ENCODE measurements around the gene PSTPIP1.

PSTPIP1 gene

DNA sequence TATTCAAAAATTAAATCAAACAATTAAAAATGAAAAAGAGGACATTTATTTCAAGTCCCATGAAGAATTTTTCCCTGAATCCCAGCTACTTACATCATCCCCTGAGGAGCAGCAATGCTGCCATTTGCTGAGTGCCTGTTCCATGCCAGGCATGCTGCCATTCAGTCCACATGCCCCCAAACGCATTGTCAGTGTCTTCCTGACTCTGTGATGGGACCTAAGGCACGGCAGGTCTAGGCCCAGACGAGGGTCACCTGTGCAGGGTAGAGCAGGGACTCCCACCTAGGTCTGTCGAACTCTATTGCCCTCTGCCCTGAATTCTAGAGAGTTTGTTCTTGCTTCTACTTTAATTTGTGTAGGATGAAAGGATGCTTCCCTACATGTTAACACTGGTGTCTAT, 7.0 kb downstream of the PSTPIP1 start:
- DNase-seq: no peak

DNA sequence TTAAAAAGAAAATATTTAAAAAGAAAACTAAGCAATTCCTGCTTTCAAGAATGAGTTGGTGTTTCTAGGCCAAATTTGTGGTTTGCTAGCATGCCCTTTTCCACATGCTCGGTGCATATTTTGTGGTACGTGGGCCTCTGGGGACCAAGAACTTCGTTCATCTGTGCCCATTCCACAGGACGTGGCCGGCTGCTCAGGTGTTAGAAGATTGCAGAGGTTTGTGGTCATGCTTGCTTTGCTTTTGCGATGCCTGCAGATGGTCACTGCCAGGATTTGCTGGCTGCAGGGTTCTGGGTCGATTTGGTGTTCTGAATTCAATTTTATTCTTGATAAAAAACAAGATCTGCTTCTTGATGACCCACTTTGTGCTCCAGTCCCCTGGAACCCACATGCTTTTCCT, 7.5 kb downstream of the PSTPIP1 start:
- DNase-seq: no peak

DNA sequence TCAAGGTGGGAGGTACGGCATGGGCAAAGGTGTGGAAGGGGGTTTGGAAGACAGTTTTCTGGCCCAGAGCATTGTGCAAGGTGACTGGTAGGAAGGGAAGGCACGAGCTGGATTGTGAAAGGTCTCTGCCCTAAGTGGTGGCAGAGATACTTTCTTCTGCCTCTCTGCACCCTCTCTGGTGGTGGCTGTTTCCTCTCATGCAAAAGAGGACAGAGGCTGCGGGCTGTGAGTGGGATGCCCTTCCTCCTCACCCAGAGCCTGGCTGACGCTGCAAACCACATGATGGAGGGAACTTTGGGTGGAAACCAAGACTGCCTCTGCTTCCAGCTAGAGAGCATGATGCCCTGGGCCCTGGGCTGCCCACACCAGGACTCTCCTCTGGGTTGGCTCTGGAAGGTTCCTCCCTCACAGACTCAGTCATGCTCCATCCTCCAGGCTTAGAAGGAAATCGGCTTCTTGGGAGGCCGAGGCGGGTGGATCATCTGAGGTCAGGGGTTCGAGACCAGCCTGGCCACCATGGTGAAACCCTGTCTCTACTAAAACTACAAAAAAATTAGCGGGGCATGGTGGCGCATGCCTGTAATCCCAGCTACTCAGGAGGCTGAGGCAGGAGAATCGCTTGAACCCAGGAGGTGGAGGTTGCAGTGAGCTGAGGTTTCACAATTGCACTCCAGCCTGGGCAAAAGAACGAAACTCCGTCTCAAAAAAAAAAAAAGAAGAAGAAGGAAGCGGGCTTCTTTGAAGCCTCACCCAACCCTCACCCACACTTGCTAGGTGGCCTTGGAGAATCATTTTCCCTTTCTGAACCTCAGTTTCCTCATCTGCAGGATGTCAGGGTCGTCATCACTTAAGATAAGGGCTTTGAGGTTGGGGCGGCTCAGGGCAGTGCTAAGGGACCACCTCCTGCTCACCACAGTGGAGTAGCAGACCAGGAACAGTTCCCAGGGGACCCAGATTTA, 8.3 kb downstream of the PSTPIP1 start:
- no peak for DNase-seq

DNA sequence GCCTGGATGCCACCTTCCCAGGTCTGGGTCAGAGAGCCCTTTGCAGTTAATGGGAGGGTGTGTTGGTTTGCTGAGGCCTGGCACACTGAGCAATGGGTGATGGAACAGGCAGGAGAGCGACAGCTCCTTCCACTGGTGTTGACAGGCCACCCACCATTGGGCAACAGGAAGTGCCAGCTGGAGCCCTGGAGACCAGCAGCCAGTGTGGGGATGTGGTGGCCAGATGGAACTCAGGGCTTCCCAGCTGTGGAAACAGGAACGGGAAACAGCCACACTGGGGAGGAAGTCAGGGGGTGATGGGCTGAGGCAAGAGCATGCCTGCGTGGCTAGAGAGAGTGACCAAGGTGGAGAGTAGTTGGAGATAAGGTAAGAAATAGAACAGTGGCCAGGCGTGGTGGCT, 9.3 kb downstream of the PSTPIP1 start:
- DNase-seq: no peak

DNA sequence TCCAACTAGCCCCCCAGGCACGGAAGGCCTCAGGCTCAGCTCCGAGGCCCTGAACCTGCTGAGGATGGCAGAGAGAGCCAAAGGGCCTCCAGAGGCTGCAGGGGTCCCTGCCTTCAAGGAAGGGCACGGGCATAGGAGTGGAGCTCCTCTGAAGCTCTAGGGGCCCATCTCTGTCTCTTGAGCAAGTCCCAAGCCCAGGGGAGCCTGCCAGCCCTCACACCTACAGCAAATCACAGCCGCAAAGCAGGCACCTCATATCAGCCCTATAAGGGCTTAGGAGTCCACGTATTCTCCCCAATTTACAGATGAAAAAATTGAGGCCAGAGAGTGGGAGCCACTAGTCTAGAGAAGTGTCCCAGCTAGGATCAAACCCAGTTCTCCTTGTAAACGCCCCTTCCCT, 14.2 kb downstream of the PSTPIP1 start:
- no peak for DNase-seq

DNA sequence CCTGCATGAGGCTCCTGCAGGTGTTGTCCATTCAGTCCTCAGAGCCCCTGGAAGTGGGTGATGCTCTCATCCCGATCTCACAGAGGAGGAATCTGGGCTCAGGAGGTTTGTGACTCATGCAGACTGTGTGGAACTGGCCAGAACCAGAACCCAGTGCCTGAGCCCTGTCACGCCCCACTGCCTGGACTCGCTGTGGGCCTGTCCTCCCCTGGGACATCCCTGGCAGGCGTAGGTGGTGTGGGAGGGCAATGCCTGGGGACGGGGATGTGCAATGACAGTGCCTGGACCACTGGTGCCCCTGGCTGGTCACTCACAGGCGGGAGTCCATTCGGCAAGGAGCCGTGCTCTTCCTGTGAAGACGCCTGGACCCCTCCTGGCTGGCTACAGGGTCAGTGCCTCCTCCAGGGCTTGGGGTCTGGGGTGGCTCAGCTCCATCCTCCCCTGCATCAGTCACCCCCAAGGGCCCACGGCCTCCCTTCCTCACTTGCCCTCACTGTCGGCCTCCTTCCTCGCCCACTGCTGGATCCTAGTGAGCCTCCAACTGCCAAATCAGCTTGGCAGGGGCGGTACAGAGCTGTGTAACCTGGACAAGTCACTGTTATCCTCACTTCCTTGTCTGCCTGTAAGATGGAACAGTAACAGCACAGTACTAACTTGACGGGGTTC, 14.9 kb downstream of the PSTPIP1 start:
- no peak for DNase-seq

DNA sequence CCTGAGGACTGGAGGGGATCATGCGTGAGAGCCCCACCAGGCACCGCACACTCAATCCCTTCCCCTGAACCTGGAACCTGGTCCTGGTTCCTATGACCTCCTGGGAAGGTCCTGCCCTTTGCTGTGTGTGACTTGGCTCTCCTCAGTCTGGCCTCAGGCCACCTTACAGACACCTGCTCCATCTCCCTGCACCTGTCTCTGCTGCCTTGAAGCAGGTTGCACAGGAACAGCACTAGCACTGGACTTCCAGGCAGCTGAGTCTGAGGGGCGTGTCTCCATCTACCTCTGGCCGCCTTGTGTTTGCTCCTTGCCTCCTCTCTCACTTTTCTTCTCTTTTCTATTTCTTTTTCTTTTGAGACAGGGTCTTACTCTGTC, 15.4 kb downstream of the PSTPIP1 start:
- no peak for DNase-seq

DNA sequence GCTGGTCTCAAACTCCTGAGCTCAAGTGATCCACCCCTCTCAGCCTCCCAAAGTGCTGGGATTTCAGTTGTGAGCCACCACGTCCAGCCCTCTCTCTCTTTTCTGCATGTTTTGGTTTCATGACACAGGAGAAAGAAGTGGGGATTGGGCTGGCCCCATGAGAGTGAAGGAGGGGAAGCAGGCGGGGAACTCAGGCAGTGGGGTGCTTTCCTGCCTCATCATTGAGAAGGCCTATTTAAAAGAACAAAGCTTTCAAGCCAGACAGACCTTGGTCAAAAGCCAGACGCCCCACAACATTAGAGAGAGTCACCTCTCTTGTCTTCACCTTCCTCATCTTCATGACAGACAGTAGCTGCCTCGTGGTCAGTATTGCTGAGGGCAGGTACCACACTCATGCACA, 15.9 kb downstream of the PSTPIP1 start:
- DNase-seq: no peak

DNA sequence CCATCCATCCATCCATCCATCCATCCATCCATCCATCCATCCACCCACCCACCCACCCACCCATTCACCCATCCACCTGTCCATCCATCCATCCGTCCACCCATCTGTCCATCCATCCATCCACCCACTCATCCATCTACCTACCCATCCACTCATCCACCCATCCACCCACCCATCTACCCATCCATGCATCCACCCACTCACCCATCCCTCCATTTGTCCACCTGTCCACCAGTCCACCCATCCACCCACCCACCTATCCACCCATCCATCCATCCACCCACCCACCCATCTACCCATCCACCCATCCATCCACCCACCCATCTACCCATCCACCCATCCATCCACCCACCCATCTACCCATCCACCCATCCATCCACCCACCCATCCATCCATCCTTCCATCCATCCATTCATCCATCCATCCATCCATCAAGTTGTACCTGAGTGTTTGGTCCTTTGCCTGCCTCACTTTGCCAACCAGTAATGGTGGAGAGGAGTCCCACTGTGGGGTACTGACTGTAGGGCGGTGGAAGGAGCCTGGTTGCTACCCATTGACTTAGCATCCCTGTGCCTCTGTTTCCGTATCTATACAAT, 17.3 kb downstream of the PSTPIP1 start:
- no peak for DNase-seq

DNA sequence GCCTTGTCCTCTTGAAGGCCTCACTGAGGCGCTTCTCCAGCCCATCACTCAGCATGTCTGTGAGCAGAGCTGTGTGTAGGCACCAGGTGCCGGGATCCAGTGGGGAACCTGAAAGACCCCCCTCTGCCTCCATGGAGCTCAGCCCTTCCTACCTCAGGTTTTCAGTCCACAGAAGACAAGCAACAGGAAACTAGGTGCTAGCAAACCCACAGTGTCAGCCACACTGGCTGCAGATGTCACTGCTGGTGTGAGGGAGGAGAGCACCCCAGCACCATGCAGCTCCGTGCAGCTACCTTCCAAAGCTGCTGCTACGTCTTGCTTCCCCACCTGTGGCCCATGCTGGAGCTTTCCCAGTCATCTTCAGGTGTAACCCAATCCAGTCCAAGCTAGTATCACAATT, 17.9 kb downstream of the PSTPIP1 start:
- no peak for DNase-seq

DNA sequence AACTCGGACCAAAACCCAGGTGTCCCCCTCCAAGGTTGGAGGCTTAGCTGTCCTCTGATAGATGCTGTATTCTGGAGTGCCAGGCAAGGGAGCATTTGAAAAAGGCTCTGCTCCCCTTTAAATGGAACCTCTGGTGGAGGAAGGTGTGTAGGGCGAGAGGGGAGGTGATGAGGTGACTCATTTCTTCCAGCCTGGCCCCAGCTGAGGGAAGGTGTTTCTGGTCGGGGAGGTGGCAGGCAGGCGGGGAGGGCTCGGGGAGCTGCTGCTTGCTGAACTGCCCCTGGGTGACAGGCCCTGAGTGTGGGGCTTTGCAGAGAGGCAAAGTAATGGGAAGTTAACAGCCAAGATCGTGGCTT, 18.8 kb downstream of the PSTPIP1 start:
- no peak for DNase-seq

DNA sequence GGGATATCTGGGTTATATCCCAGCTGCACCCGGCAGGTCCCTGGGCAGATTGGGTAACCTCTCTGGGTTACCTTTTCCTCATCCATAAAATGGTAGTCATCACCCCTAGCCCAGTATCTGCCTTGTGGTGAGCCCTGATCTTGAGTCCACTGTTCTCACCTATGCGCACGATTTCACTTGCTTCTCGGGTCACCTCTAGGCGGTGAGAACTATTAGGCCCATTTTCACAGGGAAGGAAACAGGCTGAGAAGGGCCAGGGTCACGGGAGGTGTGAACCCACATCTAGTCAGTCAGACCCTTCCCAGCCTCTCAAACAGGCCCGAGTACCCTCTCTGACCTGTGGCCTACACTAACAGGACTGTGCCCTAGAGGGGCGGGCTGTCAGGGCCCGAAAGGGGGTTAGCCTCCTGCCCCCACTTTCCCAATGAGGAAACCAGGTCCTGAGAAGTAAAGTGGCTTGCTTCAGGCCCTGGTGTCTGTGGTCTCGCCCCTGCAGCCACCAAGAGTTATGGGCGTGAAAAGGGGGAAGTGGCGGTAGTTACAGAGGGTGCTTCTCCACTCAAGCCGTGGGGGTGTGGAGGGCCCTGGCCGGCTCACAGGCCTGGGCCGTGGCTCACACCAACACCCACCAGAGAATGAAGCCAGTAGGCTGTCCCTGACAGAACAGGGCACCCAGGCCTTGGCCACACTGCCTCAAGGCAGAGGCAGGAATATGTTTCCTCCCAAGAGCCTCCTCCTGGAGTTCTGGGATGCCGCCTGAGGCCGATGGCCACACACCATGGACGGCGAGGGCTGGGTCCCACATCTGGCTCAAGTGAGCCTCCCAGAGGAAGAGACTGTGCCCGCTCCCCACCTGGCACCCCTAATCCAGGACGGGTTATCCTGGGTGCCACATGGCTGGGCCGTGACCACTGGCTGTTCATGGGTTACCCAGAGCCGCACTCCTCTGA, 19.5 kb downstream of the PSTPIP1 start:
- DNase-seq: no peak

DNA sequence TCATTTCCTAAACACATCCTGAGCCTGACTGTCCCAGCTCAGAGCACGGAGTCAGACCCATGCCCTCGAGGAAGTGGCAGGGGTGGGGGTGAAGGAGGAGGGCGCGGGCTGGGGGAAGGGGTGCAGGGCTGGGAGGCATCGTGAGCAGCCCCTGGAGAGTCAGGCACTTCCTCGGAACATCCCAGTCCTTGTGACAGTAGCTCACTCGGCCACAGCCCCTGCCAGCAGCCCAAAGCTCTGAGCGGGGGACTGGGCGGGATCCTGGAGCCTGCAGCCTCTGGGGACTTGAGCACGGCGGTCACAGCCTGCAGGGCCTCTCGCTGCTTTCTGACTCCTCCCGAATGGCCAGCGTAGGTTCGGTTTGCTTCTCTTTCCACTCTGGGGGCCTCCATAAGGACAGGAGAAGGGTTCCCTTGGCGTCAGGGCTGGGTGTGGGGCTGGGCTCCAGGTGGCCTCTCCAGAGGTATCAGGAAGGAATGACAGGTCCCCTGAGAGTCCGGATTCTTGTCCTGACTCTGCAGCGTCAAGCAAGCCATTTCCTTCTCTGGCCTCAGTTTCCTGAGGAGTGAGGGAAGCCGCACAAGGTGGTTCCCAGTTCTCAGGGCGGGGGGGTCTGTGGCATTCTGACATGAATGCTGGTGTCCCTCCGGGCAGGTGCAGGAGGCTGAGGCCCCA, 20.9 kb downstream of the PSTPIP1 start:
- no peak for DNase-seq

DNA sequence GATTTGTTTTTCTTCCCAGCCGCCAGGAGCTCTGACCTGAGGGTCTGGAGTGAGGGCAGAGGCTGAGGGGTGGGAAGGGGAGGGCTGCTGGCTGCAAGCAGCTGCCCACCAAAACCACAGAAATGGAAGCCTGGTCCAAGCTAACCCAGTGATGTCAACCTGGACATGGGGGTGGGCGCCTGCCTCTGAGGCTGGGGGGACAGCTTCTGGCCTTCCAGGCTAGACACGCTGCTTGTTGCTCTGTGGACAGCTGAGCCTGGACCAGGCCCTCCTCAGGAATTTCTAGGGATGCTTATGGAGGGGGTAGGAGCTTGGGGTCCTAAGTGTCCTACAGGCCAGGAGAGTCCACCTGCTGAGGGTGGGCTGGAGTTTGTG, 21.4 kb downstream of the PSTPIP1 start:
- no peak for DNase-seq

DNA sequence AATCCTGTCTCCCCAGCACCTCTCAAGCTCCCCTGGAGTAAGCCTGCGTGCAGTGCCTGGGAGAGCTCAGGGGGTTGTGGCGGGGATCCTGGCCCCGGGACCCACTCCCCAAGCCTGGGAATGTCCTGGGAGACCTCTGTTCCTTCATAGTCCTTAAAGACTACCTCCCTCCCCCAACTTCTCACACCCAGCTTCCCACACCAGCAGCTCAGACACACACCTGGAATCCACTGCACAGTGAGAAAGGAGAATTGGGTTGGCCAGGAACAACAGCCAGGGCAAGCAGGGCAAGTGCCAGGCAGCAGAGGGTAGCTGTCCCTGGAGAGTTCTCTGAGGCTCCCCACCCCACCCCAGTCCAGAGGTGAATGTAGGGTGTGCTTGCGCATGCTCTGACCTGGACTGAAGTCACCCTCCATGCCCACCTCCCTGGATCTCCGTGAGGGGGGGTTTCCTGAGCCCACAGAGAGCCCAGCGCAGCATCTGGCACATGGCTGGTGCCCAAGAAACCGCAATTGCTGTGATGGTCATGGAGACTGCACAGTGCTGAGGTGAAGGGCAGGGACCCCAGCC, 22.2 kb downstream of the PSTPIP1 start:
- DNase-seq: no peak

DNA sequence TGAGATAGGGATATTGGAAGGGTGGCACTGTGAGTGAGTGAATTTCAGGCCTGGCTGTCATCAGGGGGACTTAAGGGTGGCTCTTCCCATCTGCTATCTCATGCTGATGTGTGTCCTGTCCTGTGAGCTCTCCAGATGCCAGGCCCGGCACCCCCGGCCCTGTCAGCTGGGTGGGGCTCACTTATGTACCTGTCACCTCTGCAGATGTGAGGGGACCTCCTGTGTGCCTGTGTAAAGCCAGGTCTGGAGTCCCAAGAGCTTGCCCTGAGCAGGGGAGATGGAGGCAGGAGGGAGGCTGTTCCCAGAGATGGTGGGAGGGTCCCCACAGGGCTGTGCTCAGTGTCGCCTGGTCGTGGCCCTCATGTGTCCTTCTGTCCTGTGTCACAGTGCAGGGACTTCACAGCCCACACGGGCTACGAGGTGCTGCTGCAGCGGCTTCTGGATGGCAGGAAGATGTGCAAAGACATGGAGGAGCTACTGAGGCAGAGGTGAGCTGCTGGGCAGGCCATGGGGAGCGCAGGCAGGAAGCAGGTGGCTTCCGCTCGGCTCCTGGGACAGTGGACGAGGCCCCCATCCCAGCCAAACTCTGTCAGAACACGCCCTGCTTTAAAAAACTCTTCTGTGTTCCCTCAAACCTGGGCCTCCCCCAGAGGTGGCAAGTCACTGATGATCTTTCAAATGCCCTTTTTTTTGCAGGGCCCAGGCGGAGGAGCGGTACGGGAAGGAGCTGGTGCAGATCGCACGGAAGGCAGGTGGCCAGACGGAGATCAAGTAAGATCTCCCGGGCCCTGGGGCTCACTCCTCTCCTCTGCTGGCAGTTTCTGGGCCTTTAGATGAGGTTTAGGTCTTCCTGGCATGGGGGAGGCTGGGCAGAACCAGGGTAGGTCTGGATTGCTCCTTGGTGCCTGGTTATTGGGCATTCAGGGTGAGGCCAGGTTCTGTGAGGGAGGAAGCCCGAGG, 23.1 kb downstream of the PSTPIP1 start:
- DNase-seq: no peak

DNA sequence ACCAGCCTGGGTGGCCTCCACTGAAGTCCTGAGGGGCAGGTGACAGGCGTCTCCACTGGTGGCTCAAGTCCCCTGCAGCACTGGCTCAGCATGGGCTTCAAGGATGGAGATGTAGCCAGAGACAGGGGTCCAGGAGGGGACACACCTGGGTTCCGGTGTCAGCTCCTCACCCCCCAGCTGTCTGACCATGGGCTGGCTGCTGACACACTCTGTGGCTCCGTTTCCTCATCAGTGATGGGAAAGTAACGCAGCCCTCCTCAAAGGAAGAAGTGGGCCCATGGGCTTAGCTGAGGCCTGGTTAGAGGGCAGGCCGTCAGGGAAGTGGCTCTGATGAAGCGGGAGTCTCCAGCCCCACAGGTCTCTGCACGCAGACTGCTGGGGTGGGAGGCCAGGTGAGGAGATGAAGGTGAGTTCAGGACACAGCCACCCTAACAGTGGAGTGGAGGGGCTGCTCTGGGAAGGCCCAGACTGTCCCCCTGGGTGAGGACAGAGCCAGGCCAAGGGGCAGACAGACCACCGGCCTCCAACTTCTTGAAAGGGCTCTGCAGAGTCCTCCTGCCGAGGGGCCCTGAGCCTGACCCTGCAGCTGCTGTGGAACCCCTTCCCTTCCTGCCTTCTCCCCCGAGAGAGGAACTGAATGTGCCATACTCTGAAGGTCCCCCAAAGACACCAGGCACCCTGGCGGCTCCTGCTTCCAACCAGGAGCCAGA, 24.0 kb downstream of the PSTPIP1 start:
- DNase-seq: no peak

DNA sequence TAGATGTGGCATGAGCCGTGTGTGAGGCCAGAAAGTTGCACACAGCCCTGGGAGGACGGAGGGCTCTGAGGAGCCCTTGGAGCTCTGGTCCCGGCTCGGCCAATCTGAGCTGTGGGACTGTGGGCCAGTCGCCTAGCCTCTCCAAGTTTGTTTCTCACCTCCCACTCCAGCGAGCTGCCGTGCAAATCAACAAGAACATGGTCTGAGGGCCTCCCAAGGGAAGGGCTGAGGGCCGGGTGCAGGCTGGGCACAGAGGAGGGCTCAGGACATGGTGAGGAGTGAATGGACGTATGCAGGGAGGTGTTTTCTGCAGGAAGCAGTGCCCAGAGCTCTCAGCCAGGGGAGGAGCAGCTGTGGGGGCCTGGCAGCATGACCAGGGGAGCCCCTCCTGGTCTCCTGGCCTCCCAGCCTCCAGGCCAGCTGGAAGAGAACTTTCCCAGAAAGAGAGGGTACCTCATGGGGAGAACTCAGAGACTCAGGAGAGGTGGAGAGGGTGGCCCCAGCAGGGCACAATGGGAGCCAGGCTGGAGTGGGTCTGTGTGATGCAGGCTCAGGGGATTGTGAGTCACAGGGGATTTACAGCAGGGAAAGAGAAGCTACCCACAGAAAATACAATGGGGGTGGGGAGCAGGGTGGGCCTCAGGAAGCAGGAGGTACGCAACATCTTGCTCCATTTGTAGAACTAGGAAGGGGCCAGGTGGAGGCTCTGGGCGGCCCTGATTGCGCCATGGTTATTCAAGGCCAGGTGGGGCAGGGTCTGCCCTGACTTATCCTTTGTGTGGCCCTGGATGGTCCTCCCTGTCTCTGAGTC, 24.8 kb downstream of the PSTPIP1 start:
- no peak for DNase-seq

Data from NCI-H1105 treated with DMSO at 0.1 percent for 48 hours (cell line).